ENCODE measurements around the gene VPS41.

VPS41 gene

DNA sequence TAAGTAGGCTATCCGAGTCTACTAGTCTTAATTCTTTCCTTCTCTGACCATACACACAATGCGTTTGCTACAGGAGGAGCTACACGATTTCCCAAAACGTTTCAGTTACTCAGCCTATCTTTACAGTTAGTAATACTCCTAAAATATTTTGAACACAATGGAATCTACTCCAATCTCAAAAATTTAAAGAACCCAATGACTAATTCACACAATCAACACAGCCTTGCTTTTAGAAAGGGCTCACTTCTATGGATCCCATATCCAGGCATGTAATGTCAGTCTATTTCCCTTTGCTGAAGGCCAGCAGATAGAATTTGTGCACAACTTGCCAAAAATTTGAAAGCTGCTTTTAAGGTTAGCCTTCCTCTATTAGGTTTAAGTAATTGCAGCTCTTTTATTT, 107.2 kb downstream of the VPS41 start:
- DNase-seq (ENCODE audit: low read depth) = no peak
- TF ChIP-seq, protein P1, sequence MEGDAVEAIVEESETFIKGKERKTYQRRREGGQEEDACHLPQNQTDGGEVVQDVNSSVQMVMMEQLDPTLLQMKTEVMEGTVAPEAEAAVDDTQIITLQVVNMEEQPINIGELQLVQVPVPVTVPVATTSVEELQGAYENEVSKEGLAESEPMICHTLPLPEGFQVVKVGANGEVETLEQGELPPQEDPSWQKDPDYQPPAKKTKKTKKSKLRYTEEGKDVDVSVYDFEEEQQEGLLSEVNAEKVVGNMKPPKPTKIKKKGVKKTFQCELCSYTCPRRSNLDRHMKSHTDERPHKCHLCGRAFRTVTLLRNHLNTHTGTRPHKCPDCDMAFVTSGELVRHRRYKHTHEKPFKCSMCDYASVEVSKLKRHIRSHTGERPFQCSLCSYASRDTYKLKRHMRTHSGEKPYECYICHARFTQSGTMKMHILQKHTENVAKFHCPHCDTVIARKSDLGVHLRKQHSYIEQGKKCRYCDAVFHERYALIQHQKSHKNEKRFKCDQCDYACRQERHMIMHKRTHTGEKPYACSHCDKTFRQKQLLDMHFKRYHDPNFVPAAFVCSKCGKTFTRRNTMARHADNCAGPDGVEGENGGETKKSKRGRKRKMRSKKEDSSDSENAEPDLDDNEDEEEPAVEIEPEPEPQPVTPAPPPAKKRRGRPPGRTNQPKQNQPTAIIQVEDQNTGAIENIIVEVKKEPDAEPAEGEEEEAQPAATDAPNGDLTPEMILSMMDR (IDR thresholded peaks at IDR 0.05; ENCODE audit: low read depth, low read length, missing control alignments) = no peak
- no peak overlapping the region for H3K4me3 ChIP-seq (ENCODE audit: low read depth, low read length)

DNA sequence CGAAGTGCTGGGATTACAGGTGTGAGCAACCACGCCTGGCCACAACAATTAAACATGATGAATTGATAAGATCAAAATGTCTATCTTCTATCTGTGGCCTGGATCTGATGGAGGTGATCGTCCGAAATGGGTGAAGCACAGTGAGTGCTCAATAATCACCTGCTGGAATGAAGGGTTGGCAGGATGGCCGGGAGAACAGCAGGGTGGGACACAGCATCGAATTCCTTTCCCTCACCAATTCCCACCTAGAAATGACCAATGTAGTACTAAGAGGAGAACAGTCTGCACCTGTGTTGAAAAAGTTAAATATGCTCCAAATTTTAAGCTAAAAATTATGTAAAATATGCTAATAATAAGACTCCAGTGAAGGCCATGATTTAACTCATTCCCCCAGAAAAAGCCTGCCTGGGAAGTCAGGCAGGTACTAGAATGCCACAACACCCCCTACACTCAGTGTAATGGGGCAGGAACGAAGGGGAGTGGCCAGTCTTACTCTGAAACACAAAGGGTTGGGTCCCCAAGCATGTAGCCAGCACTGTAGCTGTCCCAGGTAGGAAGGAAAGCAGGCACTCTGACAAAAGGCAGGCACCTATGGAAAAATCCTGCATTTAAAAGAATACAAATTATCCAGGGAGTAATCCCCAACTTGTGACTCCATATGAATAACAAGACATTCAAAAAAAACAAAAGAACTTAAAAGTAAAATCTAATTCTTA, 110.3 kb downstream of the VPS41 start:
- no peak for DNase-seq (ENCODE audit: low read depth)
- TF ChIP-seq, protein P1 (IDR thresholded peaks at IDR 0.05; ENCODE audit: low read depth, low read length, missing control alignments) = no peak
- H3K4me3 ChIP-seq (ENCODE audit: low read depth, low read length) = no peak overlapping the region

DNA sequence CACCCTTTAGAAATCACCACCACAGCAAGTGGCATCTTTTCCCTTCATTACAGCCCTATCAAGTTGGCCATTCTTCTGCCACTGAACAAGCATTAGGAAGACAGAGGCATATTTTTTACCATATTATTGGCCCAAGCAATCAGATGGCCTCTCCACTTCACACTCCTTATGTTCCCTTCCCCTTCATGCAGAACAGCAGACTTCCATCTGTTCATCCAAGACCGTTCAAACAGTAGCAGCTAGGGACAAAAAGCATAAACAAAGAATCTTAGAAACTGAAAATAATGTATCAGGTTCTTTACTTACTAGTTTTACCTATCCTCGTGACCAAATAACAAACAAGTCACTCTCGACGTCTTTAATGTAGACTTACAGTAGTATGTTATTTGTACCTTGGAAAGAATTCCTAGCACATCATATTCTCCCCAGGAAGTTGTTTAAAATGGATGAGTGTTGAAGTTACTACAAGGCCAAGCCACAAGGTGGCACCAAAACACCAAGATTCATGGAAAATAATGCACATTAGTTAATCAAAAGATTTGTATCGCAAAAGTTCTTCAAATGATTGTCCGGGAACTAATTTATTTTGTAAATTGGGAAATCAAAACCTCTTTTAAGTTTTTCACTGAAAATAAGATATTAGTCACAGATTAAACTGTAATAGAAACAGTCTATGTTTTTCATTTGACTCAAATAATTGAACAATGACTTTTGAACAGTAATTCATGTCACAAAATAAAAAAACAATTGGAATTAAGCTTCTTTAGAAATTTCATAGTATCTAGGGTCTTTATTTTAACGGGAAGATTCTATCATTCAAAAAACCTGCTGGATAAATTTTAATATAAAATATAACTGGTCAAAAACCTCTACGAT, 112.1 kb downstream of the VPS41 start:
- no peak overlapping the region for H3K4me3 ChIP-seq (ENCODE audit: low read depth, low read length)
- TF ChIP-seq, protein P1 (IDR thresholded peaks at IDR 0.05; ENCODE audit: low read depth, low read length, missing control alignments) = peak; percentile 51
- peak; percentile 16 for DNase-seq (ENCODE audit: low read depth)

DNA sequence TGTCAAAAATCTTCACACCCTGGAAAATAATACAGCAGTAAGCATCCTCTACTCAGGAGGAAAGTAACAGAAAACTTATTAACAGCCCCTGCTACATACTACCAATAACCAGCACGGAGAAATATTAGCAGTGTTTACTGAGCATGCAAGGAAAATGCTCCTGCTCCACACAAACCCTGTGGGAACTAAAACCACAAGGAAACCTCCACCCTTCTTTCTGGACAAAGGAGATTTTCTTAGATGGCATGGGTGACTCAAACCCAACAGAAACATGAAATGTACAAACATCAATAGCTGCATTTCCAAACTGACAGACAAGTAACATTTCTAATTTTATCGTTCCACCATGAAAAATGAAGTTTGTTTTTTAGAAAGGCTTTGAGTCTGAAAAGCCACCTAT, 113.4 kb downstream of the VPS41 start:
- no peak overlapping the region for H3K4me3 ChIP-seq (ENCODE audit: low read depth, low read length)
- no peak for DNase-seq (ENCODE audit: low read depth)
- TF ChIP-seq, protein P1 (IDR thresholded peaks at IDR 0.05; ENCODE audit: low read depth, low read length, missing control alignments) = no peak

DNA sequence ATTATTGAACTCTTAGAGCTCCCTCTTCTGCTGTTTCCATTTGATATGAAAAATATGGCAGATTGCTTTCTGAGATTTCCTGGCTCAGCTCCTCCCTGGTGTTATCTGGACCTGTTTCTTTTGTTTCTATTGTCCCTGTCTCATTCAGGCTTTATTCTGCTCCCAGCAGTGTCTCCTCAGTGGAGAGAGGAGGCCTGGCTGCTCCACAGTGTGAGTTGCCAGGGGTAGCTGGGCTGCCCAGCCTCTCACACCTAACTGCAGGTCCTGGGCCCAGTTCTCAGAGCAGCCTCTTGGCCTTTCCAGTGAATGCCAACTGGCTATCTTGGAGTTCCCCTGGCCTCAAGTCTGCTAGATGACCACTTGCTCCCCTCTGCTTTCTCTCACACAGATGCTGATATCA, 127.0 kb downstream of the VPS41 start:
- no peak overlapping the region for H3K4me3 ChIP-seq (ENCODE audit: low read depth, low read length)
- TF ChIP-seq, protein P1 (IDR thresholded peaks at IDR 0.05; ENCODE audit: low read depth, low read length, missing control alignments) = no peak
- no peak for DNase-seq (ENCODE audit: low read depth)

DNA sequence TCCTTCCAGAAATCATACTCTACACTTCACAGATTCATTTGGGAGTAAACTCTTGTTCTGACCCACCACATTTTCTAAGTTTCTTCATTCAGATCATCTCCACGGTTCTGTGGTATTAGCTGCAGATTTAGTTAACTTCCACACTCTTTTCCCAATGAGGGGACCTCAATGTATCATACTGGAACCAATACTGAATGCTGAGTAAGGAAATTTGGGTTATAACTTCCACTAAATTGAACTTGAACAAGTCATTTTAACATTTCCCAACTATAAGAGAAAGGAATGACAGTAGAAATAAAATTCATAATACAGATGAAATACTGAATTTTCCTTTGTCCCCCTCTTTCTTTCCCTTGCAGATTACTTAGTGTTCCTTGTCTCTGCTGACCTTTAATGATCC, 131.4 kb downstream of the VPS41 start:
- no peak overlapping the region for H3K4me3 ChIP-seq (ENCODE audit: low read depth, low read length)
- TF ChIP-seq, protein P1 (IDR thresholded peaks at IDR 0.05; ENCODE audit: low read depth, low read length, missing control alignments) = no peak
- DNase-seq (ENCODE audit: low read depth) = no peak

All from GM12864 (cell line).